Tibial artery (tissue), 4 donors: ENCODE measurements around the gene CLEC3B.

Source experiments
- DNase-seq, 2 donors: peaks; one replicate each; pipeline ENCODE4 v3.0.0-alpha.2; 2019
- H3K27ac ChIP-seq, 2 donors: fragments of 200-600 bp; sonication (generic) in 1 of 2; 1 replicate in 1 of 2; 2 replicates in 1 of 2; pipeline ENCODE4 v1.5.1; 2018 to 2019; ENCODE audit warnings: mild to moderate bottlenecking in 1 of 2
- H3K27me3 ChIP-seq, 2 donors: fragments of 200-600 bp; sonication (generic) in 1 of 2; one replicate each; pipeline versions ENCODE4 v1.5.1 to v1.6.0; 2016 to 2019
- H3K36me3 ChIP-seq, 3 donors: fragments of 200-600 bp; sonication (generic) in 2 of 3; one replicate each; pipeline ENCODE4 v1.5.1; 2016 to 2019; ENCODE audit warnings: mild to moderate bottlenecking in 2 of 3
- H3K4me1 ChIP-seq, 4 donors: fragments of 200-600 bp; sonication (generic) in 2 of 4; 1 replicate in 3 of 4; 2 replicates in 1 of 4; pipeline ENCODE4 v1.5.1; 2016 to 2019
- H3K4me3 ChIP-seq, 2 donors: fragments of 200-600 bp; sonication (generic) in 1 of 2; 1 replicate in 1 of 2; 2 replicates in 1 of 2; pipeline ENCODE4 v1.5.1; 2018 to 2019; ENCODE audit warnings: mild to moderate bottlenecking in 2 of 2
- H3K9me3 ChIP-seq, 3 donors: fragments of 200-600 bp; sonication (generic) in 1 of 3; one replicate each; pipeline ENCODE4 v1.5.1; 2016 to 2019
- CTCF ChIP-seq, 2 experiments: fragments of 200-600 bp in 1 of 2; fragments of 450-650 bp in 1 of 2; IDR thresholded peaks; one replicate each; pipeline ENCODE4 v1.5.1; 2017 to 2019; ENCODE audit warnings: antibody characterized with exemption in 2 of 2, mild to moderate bottlenecking in 1 of 2, moderate library complexity in 1 of 2
- intact Hi-C: fragments of 100-400 bp; cut with DNase I; formaldehyde crosslinking; loops from one replicate; pipeline ENCODE4 v1.15.0; 2023; ENCODE audit warnings: low total_unique reads

Gene CLEC3B

GRCh38 chr3:45021524-45022297, 4.4 kb upstream of the CLEC3B start:
- TF ChIP-seq CTCF (IDR thresholded peaks at IDR 0.05), result no peak
- Histone ChIP-seq H3K4me1 (peaks cover 0 to 28% (median 26%) of the 10 kb centered on the region in 4 donors), H3K27me3 (no peaks in the 10 kb centered on the region), H3K27ac (no peak overlapping the region), H3K4me3 (no peak overlapping the region), H3K36me3 (no peaks in the 10 kb centered on the region), H3K9me3 (no peaks in the 10 kb centered on the region)
- DNase-seq, result no peak
- intact Hi-C loops, result no loop called here

- intact Hi-C loops, result no loop called here
- no peak for TF ChIP-seq CTCF (IDR thresholded peaks at IDR 0.05)
Observed at GRCh38 chr3:45023675-45024074, 2.4 kb upstream of the CLEC3B start.

GRCh38 chr3:45024542-45025255, 1.4 kb upstream of the CLEC3B start:
- H3K36me3 ChIP-seq, result no peaks in the 10 kb centered on the region
- DNase-seq, result no peak
- H3K4me3 ChIP-seq, result no peak overlapping the region
- H3K27me3 ChIP-seq, result no peaks in the 10 kb centered on the region
- intact Hi-C loops, result no loop called here
- H3K4me1 ChIP-seq, result peaks cover 0 to 58% (median 55%) of the 10 kb centered on the region in 4 donors
- no peak for TF ChIP-seq CTCF (IDR thresholded peaks at IDR 0.05)
- no peaks in the 10 kb centered on the region for H3K9me3 ChIP-seq
- peak overlapping the region; percentile 75 to 76 for H3K27ac ChIP-seq

More at GRCh38 chr3:45023675-45024074, 2.4 kb upstream of the CLEC3B start:
- Histone ChIP-seq H3K27me3 (no peaks in the 10 kb centered on the region), H3K4me1 (peaks cover 0 to 48% (median 45%) of the 10 kb centered on the region in 4 donors), H3K27ac (no peak overlapping the region), H3K4me3 (no peak overlapping the region), H3K36me3 (no peaks in the 10 kb centered on the region), H3K9me3 (no peaks in the 10 kb centered on the region)
- DNase-seq, result no peak

- Histone ChIP-seq H3K4me3 (peak overlapping the region; percentile 35 to 40), H3K9me3 (no peaks in the 10 kb centered on the region), H3K36me3 (peaks cover 0 to 7% (median 2%) of the 10 kb centered on the region in 3 donors), H3K27ac (peak overlapping the region; percentile 75 to 76), H3K4me1 (peaks cover 0 to 61% (median 58%) of the 10 kb centered on the region in 4 donors), H3K27me3 (no peaks in the 10 kb centered on the region)
- TF ChIP-seq CTCF (IDR thresholded peaks at IDR 0.05), result no peak
- peak; percentile 88 to 89 for DNase-seq
- intact Hi-C loops, result no loop called here
Observed at GRCh38 chr3:45026957-45027356, 854 bp downstream of the CLEC3B start.

GRCh38 chr3:45027441-45027840, 1.3 kb downstream of the CLEC3B start:
- Histone ChIP-seq H3K36me3 (peaks cover 0 to 12% (median 5%) of the 10 kb centered on the region in 3 donors), H3K27me3 (no peaks in the 10 kb centered on the region), H3K9me3 (no peaks in the 10 kb centered on the region), H3K4me3 (peak overlapping the region in 1 of 2 donors; percentile 40), H3K27ac (peak overlapping the region; percentile 75 to 76), H3K4me1 (peaks cover 0 to 61% (median 58%) of the 10 kb centered on the region in 4 donors)
- no peak for DNase-seq
- no peak for TF ChIP-seq CTCF (IDR thresholded peaks at IDR 0.05)
- intact Hi-C loops, result no loop called here
